Measurements from ENCODE around the gene MTCL1.

The MTCL1 gene

DNA sequence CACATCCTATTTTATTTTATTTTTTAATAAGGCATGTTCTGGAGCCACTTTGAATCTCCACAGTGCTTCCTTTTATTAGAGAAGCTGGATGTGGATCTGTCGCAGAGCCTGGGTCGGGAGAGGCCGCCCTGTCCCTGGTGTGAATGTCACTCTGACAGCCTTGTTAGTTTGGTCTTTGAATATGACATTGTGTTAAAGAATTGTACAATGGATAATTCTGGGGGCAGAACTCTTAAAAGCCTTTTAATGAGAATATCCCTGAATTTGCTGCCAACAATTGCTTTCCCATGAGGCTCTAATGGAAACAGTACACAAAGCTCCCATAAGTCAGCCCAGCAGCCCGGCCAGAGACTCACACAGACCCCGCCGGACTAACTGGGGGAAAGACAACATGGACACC lies 82.4 kb downstream of the MTCL1 start:
- Mint-ChIP-seq H3K27me3 (ENCODE audit: low read depth) (peaks cover 4% of the 10 kb centered on the region), H3K4me1 (ENCODE audit: low read depth) (no peaks in the 10 kb centered on the region), H3K27ac (no peak overlapping the region), H3K36me3 (ENCODE audit: low read depth) (no peaks in the 10 kb centered on the region), H3K4me3 (no peak overlapping the region), H3K9me3 (no peaks in the 10 kb centered on the region)

DNA sequence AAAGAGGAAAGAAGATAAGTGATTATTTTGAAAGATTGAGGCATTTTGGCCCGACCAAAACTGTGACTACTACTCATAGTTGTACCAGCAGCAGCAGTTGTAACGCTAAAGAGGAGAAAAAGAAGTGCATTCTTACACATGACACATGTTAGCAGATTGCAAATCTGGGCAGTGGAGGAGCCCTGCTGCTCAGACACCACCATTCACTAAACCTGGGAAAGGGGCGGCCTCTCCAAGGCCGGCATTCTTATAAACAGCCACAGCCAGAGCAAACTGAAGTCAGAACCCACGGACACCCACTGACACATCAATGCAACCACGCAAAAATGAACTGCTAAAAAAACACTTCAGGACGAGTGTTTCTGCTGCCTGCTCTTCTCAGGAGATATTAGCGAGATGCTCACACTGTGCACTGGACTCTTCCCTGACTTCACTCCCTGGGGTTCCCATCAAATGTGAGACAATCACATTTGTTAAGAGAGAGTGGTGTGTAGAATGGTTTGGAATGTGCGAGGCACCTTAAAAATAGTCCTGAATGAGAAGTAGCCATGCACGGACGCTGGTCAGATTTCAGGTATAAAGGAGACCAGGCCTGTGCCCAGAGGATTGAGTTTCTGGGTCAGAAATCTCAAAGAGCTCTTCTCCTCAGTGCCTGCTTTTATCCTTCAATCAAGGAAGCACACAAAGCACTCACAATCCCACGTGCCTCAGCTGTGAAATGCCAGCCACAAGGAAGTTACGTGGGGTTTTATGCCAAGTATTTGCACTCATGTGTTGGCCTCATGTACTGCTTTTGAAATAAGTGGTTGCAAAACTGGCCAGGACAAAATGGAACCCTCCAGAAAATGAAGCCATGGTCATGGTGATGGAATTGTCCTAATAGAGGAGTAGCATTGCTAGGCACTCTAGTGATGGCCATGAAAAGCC lies 83.4 kb downstream of the MTCL1 start:
- Mint-ChIP-seq H3K36me3 (ENCODE audit: low read depth) (no peaks in the 10 kb centered on the region), H3K27ac (no peak overlapping the region), H3K4me3 (no peak overlapping the region), H3K27me3 (ENCODE audit: low read depth) (peaks cover 6% of the 10 kb centered on the region), H3K4me1 (ENCODE audit: low read depth) (no peaks in the 10 kb centered on the region), H3K9me3 (no peaks in the 10 kb centered on the region)

DNA sequence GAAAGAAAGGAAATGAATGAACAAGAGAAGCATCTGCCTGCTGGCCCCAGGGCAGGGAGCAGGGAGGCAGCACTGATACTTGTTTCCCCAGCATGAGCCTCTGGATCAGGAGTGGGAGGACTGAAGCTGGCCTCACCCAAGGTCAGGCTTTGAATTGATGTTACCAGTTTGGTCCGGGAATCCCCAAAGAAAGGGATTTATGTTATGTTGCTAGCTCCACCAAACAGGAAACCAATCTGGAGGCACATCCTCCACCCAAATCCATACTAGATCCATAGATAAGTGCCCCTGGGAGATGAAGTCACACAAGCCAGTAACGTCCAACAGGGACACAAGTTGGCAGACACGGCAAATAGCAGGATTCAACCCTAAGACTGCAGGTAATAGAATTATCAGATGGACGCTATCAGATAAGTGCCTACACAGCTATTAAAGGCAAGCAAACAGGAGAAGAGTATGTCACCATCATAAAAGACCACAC lies 85.9 kb downstream of the MTCL1 start:
- Mint-ChIP-seq H3K27me3 (ENCODE audit: low read depth) (peaks cover 10% of the 10 kb centered on the region), H3K9me3 (no peaks in the 10 kb centered on the region), H3K4me3 (no peak overlapping the region), H3K36me3 (ENCODE audit: low read depth) (no peaks in the 10 kb centered on the region), H3K4me1 (ENCODE audit: low read depth) (peaks cover 1% of the 10 kb centered on the region), H3K27ac (no peak overlapping the region)

DNA sequence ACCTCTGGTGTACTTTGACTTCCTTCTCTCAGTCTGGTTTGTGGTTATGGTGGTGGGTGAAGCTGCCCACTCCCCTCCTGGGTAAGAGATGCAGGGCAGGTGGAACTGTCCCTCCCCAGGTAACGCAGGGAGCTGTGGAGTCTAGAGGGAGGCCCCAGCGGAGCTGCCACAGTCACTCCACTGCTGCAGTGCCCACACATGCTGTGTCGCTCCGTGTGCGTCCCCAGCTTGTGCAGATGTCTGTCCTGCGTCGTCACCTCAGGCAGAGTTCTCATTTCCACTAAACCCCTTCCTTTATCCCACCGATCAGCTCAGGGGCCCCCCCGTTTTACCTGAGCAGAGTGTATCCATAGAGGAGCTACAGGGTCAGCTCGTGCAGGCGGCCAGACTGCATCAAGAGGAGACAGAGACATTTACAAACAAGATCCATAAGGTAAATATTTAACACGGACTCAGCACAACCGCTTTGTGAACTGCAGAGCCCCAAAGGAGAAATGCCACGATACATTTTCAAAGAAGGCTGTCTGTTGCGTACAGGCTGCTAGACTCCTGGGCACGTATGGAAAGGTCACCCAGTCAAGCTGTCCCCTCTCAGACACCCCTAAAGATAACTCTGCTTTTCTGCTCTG lies 87.4 kb downstream of the MTCL1 start:
- no peak overlapping the region for H3K27ac Mint-ChIP-seq

DNA sequence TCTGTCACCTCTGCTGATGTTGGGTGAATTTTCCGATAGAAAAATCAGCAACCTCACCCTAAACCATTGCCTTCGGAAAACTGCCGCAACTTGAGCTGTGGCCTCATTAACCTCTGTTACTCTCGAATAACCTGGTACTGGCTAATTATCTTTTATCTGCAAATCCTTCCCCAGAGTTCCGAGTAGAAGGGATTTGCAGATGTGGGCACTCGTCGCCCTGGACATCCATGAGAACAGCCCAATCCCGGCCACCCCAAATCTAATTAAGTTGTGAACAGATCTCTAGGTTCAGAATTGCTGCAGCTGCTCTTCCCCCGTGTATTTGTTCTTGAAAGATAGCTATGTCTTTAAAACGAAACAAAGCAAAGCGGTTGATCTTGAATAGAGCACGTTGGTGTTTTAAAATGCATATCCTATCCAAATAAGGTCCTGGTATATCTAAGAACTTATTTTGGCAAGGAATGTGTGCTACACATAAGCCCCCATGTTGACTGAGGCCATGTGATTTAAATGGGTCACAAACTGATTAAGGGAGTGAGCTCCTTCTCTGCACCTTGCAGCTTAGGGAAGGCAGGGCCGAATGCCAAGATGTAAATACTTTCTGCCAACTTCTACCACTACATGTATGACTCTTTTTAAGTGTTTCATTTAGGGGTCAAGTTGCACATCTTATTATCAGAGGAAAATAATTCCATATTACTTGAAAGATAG lies 88.2 kb downstream of the MTCL1 start:
- Mint-ChIP-seq H3K9me3 (no peaks in the 10 kb centered on the region), H3K27ac (no peak overlapping the region), H3K4me1 (ENCODE audit: low read depth) (peaks cover 1% of the 10 kb centered on the region), H3K27me3 (ENCODE audit: low read depth) (peaks cover 15% of the 10 kb centered on the region), H3K4me3 (no peak overlapping the region), H3K36me3 (ENCODE audit: low read depth) (no peaks in the 10 kb centered on the region)

More for the DNA sequence above, 87.4 kb downstream of the MTCL1 start:
- H3K27me3 Mint-ChIP-seq (ENCODE audit: low read depth): peaks cover 15% of the 10 kb centered on the region
- peaks cover 1% of the 10 kb centered on the region for H3K4me1 Mint-ChIP-seq (ENCODE audit: low read depth)
- no peaks in the 10 kb centered on the region for H3K36me3 Mint-ChIP-seq (ENCODE audit: low read depth)
- no peak overlapping the region for H3K4me3 Mint-ChIP-seq
- no peaks in the 10 kb centered on the region for H3K9me3 Mint-ChIP-seq

DNA sequence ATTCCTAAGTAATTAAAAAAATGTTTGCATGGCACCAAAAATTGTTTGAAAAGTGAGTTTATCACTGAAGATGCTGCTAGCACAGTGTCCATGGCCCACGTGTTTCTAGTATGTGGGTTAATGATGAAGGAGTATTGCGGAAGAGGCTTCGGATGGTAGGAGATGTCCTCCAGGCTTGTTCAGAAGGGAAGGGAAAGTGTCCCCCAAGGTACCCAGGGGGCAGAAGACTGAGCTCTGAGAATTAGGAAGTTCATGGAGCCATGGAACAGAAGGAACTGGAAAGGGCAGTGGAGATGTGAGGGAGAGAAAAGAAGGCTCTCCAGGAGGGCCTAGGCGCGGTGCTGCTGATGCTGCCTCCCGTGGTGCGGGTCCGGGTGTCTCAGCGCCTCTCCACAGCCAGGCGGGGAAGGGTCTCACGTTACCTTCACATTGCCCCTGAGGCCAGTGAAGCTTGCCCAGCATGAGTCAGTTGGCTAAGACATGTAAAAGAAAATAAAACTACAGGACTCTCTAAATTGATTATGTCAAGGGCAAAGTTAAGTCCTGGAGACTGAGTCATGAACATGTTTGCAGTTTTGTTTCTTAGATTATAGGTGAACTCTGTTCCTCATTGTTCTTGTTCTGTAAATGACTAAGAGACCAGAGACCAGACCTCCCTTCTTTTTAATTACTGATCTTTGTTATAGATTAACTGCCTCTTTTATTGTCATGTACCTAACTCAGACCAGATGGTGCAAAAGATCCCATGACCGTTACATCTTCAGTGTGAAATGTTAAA lies 89.0 kb downstream of the MTCL1 start:
- peaks cover 12% of the 10 kb centered on the region for H3K27me3 Mint-ChIP-seq (ENCODE audit: low read depth)
- no peak overlapping the region for H3K4me3 Mint-ChIP-seq
- H3K36me3 Mint-ChIP-seq (ENCODE audit: low read depth): no peaks in the 10 kb centered on the region
- peaks cover 1% of the 10 kb centered on the region for H3K4me1 Mint-ChIP-seq (ENCODE audit: low read depth)
- no peaks in the 10 kb centered on the region for H3K9me3 Mint-ChIP-seq
- H3K27ac Mint-ChIP-seq: no peak overlapping the region

DNA sequence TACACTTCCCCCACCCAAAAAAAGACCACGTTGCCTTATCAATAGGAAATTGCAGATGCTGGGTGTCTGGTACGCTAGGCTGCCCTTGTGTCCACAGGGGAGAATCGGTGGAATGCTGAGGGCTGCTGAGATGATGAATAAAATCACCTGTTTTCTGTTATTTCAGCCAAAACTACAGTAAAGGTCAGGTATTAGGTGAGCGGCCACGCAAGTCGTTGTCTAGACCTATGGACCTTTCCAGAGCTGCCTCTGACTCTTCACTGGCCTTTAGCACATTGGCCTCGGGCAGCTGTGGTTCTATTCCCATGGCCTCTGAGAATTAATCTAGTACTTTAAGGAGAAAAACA lies 89.6 kb downstream of the MTCL1 start:
- no peaks in the 10 kb centered on the region for H3K36me3 Mint-ChIP-seq (ENCODE audit: low read depth)
- peaks cover 1% of the 10 kb centered on the region for H3K4me1 Mint-ChIP-seq (ENCODE audit: low read depth)
- H3K9me3 Mint-ChIP-seq: no peaks in the 10 kb centered on the region
- no peak overlapping the region for H3K4me3 Mint-ChIP-seq
- peaks cover 11% of the 10 kb centered on the region for H3K27me3 Mint-ChIP-seq (ENCODE audit: low read depth)
- H3K27ac Mint-ChIP-seq: no peak overlapping the region

DNA sequence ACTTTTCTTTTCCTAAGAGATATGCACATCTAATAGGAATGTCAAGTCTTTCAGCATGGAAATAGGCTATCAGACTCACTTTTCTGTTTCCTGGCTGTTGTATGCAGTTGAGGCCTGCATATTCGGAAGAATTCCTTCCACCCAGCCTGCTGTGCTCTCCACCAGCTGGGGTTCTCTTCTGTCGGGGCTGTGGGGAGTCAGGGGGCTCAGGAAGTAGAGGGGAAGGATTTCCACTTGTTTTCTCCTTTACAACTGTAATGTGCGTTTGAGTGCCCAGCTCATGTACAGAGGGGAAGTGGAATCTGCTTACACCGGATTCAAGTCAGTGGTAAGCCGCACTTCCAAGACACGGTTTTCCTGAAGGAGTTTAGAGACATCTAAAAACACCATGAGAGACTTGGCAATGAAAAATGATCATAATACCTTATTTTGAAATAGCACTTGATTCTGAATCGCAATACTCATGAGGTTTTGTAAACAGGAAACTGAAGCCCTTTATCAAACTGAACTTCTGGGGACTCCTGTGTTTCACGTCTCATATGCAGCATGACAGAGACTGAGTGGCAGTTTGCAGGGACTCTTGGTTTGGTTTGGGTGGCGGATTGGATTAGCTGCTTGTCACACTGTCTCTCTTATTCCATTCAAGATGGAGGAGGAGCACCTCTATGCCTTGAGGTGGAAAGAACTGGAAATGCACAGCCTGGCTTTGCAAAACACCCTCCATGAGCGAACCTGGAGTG lies 90.4 kb downstream of the MTCL1 start:
- Mint-ChIP-seq H3K27ac (no peak overlapping the region), H3K4me3 (no peak overlapping the region), H3K4me1 (ENCODE audit: low read depth) (peaks cover 1% of the 10 kb centered on the region), H3K36me3 (ENCODE audit: low read depth) (no peaks in the 10 kb centered on the region), H3K27me3 (ENCODE audit: low read depth) (peaks cover 11% of the 10 kb centered on the region), H3K9me3 (no peaks in the 10 kb centered on the region)

DNA sequence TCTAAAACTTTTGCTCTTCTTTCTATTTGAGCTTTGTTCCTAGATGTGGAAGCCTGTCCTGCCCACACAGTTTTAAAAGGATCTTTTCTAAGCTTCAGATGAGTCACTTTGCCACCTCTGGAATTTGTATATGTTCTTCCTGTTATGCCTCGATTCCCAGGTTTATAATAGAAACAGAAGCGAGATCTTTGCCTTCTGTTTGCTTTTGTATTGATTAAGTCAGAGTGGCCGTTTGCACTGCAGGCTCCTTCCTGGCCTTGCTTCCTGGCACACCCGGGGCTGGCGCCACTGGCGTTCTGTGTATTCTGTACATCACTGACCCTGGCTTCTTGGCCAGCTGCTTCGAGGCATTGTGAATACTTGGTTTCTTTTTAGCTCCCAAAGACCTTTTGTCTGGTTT lies 91.8 kb downstream of the MTCL1 start:
- H3K36me3 Mint-ChIP-seq (ENCODE audit: low read depth): no peaks in the 10 kb centered on the region
- H3K4me3 Mint-ChIP-seq: no peak overlapping the region
- no peak overlapping the region for H3K27ac Mint-ChIP-seq
- peaks cover 11% of the 10 kb centered on the region for H3K27me3 Mint-ChIP-seq (ENCODE audit: low read depth)
- H3K9me3 Mint-ChIP-seq: no peaks in the 10 kb centered on the region
- peaks cover 1% of the 10 kb centered on the region for H3K4me1 Mint-ChIP-seq (ENCODE audit: low read depth)

DNA sequence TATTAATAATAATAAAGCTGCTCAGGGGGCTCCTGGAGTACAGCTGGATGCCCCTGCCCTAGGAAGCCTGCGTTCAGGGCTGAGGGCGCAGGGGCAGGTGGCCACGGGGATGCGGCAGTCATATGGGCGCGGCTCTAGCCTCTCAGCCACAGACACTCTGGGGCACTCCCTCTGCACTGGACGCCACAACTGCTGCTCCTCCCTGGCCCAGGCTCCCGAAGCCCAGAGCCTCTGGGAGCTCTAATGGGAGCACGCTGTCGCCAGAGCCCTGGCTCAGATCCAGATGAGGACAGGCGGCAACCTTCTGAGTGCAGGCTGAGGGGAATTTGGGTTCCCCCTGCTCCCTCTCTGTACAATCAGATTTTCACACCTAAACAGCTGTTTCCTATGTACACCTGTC lies 93.6 kb downstream of the MTCL1 start:
- Mint-ChIP-seq H3K27ac (no peak overlapping the region), H3K27me3 (ENCODE audit: low read depth) (peaks cover 6% of the 10 kb centered on the region), H3K9me3 (no peaks in the 10 kb centered on the region), H3K36me3 (ENCODE audit: low read depth) (no peaks in the 10 kb centered on the region), H3K4me1 (ENCODE audit: low read depth) (peaks cover 1% of the 10 kb centered on the region), H3K4me3 (no peak overlapping the region)

DNA sequence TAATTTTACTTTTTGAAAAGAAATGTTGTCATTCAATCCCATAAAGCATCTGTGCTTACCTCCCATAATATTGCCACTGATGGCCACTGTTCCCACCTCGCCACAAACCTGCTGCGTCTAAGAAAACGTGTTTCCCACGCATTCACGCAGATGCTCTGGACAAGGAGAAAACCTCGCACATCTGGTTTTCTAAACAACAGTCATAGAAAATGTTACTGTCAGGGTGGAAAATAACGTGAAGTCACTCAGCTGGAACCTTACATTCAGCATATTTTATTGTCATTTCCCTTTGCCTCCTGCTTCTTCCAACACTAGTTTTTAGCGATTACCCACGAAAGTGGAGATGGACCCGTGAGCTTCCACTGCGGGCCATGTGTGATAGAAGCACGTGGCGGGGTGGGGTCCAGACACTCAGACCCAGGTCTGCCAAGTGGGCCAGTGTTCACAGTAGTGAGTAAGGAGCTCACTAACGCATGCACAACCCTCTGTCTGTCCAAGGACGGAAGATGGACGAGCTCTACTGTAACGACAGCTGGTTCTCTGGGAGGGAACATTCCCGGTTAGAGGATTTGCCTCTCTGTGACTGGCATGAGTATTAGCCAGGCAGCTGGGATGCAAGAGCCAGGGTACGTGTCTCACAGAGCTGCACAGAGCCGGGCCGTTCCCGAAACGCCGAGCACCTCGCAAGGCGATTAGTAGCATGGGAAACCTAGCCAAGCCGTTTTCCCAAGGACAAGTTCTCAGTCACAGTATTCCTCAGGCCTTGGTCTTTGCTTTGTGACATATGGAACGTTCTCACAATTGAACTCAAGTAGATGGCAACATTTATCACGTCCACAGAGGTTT lies 94.5 kb downstream of the MTCL1 start:
- Mint-ChIP-seq H3K9me3 (no peaks in the 10 kb centered on the region), H3K27me3 (ENCODE audit: low read depth) (peaks cover 5% of the 10 kb centered on the region), H3K4me1 (ENCODE audit: low read depth) (peaks cover 1% of the 10 kb centered on the region), H3K27ac (no peak overlapping the region), H3K36me3 (ENCODE audit: low read depth) (no peaks in the 10 kb centered on the region), H3K4me3 (no peak overlapping the region)

DNA sequence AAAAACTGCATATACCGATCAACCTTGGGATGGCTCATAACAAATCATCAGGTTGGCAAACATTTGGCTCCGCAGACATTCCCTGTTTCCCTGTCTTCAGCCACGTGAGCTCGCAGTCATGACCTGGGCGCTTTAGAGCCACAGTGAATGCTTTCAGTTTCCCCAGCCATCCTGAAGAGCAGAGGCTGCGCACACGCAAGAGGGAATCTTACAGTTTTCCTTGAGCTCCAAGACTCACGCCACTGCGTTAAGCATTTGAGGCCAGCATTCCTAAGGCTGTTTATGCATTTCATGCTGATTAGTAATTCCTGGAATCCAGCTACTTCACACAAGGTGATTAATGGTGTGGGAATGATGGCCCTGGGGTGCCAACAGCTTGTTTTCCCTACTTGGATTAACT lies 95.1 kb downstream of the MTCL1 start:
- Mint-ChIP-seq H3K4me1 (ENCODE audit: low read depth) (peaks cover 1% of the 10 kb centered on the region), H3K27ac (no peak overlapping the region), H3K4me3 (no peak overlapping the region), H3K27me3 (ENCODE audit: low read depth) (peaks cover 5% of the 10 kb centered on the region), H3K36me3 (ENCODE audit: low read depth) (no peaks in the 10 kb centered on the region), H3K9me3 (no peaks in the 10 kb centered on the region)

DNA sequence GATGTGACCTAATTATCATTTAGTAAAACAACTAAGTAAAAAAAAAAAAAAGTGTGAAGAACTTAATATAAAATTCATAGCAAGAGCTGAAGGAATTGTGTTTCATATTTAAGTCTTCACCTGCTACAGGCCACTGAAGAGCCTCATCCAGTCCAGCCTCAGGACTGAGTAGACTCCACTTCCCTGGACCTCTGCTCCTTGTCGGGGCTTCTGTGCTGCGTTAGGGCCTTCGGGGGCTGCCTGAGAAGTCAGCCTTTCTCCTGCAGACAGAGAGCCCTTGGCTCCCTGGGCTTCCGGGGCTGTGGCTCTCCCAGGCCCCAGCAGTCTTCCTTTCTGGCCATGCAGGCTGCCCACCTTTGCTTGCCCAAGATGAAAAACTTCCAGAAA lies 95.5 kb downstream of the MTCL1 start:
- Mint-ChIP-seq H3K36me3 (ENCODE audit: low read depth) (no peaks in the 10 kb centered on the region), H3K27ac (no peak overlapping the region), H3K9me3 (no peaks in the 10 kb centered on the region), H3K4me1 (ENCODE audit: low read depth) (peaks cover 1% of the 10 kb centered on the region), H3K4me3 (no peak overlapping the region), H3K27me3 (ENCODE audit: low read depth) (peaks cover 5% of the 10 kb centered on the region)
